Aorta (tissue), 5 donors: Measurements from ENCODE around the gene ARHGAP15. TPM values are rescaled to one million over a fixed set of nuclear protein-coding genes. Genes with fewer than 3 reads are reported as not detected.

ENCODE experiments used
- ATAC-seq: fragments of 200-7000 bp; cut with Tn5 transposase; one replicate; pipeline ENCODE4 v1.9.1; 2022; ENCODE audit warnings: moderate library complexity; ENCODE audit not compliant: low FRiP score
- DNase-seq, 2 donors: peaks; one replicate each; pipeline ENCODE4 v3.0.0-alpha.2; 2020
- H3K27ac ChIP-seq, 2 donors: one replicate each; pipeline ENCODE4 v1.5.1; 2013; ENCODE audit warnings: low read length in 2 of 2, mild to moderate bottlenecking in 2 of 2, moderate library complexity in 2 of 2, control low read depth in 1 of 2, inconsistent platforms in 1 of 2, low read depth in 1 of 2
- H3K27me3 ChIP-seq, 2 donors: one replicate each; pipeline ENCODE4 v1.6.1; 2013; ENCODE audit warnings: control low read depth in 1 of 2, low read length in 1 of 2, mild to moderate bottlenecking in 1 of 2, moderate library complexity in 1 of 2; ENCODE audit not compliant: insufficient read depth in 2 of 2, control insufficient read depth in 1 of 2
- H3K36me3 ChIP-seq, 2 donors: one replicate each; pipeline ENCODE4 v1.6.1; 2013; ENCODE audit warnings: control low read depth in 1 of 2, low read length in 1 of 2, mild to moderate bottlenecking in 1 of 2; ENCODE audit not compliant: insufficient read depth in 2 of 2, control insufficient read depth in 1 of 2
- H3K4me1 ChIP-seq, 2 donors: one replicate each; pipeline ENCODE4 v1.6.1; 2013; ENCODE audit warnings: low read length in 2 of 2, control low read depth in 1 of 2, mild to moderate bottlenecking in 1 of 2, moderate library complexity in 1 of 2; ENCODE audit not compliant: insufficient read depth in 2 of 2, control insufficient read depth in 1 of 2
- H3K4me3 ChIP-seq, 2 donors: one replicate each; pipeline ENCODE4 v1.5.1; 2013; ENCODE audit warnings: low read length in 2 of 2, control low read depth in 1 of 2, mild to moderate bottlenecking in 1 of 2
- H3K9me3 ChIP-seq: one replicate; pipeline ENCODE4 v1.6.1; 2013; ENCODE audit warnings: mild to moderate bottlenecking, low read length; ENCODE audit not compliant: control insufficient read depth
- WGBS, 2 donors: extraction: QIAGEN DNeasy Blood & Tissue Kit; methylation state at CpG; one replicate each; pipeline ENCODE4 v1.1.7; 2013; 5-methylcytosine and 5-hydroxymethylcytosine counted together
- intact Hi-C, 2 donors: fragments of 100-400 bp; cut with DNase I; formaldehyde crosslinking; loops; one replicate each; pipeline versions ENCODE4 v1.14.2 to v1.15.0; 2022
- polyA plus RNA-seq, 2 donors: library from polyadenylated mRNA; stranded (reverse); fragments of 200-250 nt; gene quantifications; one replicate each; pipeline ENCODE4 v1.2.3, GENCODE V29; 2013
- total RNA-seq, 2 donors: library from RNA; stranded (reverse); fragmentation: NEBNext Ultra II Directional; extraction: Animal tissue kit (Norgen Biotek cat#: 25700); gene quantifications; one replicate each; pipeline ENCODE4 v1.2.1, GENCODE V29; 2021
- donor health status: healthy with polysubstance abuse.
- donor health status: Bipolar disorder and iron deficiency.
- donor health status: DM: no; HTN: no; CAD: no.
- donor health status: DM: no; HTN: no; CAD: no.
- donor health status: DM: yes; HTN: yes; CAD: no.

The ARHGAP15 gene
- total and polyA plus RNA-seq, 4 donors = 9.8 to 26.2 (median 12.8) TPM

- Histone ChIP-seq H3K4me1 (no peaks in the 10 kb centered on the region), H3K27ac (no peak overlapping the region), H3K4me3 (no peak overlapping the region), H3K36me3 (no peaks in the 10 kb centered on the region), H3K27me3 (no peaks in the 10 kb centered on the region), H3K9me3 (no peaks in the 10 kb centered on the region)
- intact Hi-C loops = no loop called here
- ATAC-seq = peak; percentile 48
- no peak for DNase-seq
- 81 to 92% methylated on average over 2 of the region's 2 CpGs for WGBS, 2 donors
Measured at GRCh38 chr2:143503280-143503679, 374.1 kb downstream of the ARHGAP15 start.

- no peaks in the 10 kb centered on the region for H3K27me3 ChIP-seq
- DNase-seq = no peak
- peak; percentile 59 for ATAC-seq
- intact Hi-C loops = no loop called here
- no peaks in the 10 kb centered on the region for H3K4me1 ChIP-seq
- H3K9me3 ChIP-seq = no peaks in the 10 kb centered on the region
- H3K36me3 ChIP-seq = no peaks in the 10 kb centered on the region
- no peak overlapping the region for H3K4me3 ChIP-seq
- WGBS, 2 donors = 95 to 97% methylated on average over 2 of the region's 2 CpGs
- no peak overlapping the region for H3K27ac ChIP-seq
Measured at GRCh38 chr2:143504397-143504796, 375.2 kb downstream of the ARHGAP15 start.

GRCh38 chr2:143505542-143505941, 376.3 kb downstream of the ARHGAP15 start:
- H3K27me3 ChIP-seq = no peaks in the 10 kb centered on the region
- H3K4me1 ChIP-seq = no peaks in the 10 kb centered on the region
- no peak overlapping the region for H3K27ac ChIP-seq
- 89% methylated on average over 1 of the region's 1 CpG for WGBS, 2 donors
- no peak overlapping the region for H3K4me3 ChIP-seq
- H3K36me3 ChIP-seq = no peaks in the 10 kb centered on the region
- intact Hi-C loops = no loop called here
- no peak for ATAC-seq
- H3K9me3 ChIP-seq = no peaks in the 10 kb centered on the region
- no peak for DNase-seq

GRCh38 chr2:143513081-143513480, 383.9 kb downstream of the ARHGAP15 start:
- Histone ChIP-seq H3K36me3 (no peaks in the 10 kb centered on the region), H3K9me3 (no peaks in the 10 kb centered on the region), H3K27ac (no peak overlapping the region), H3K4me1 (no peaks in the 10 kb centered on the region), H3K27me3 (no peaks in the 10 kb centered on the region), H3K4me3 (no peak overlapping the region)
- 0 to 4% methylated on average over 2 of the region's 2 CpGs for WGBS, 2 donors
- intact Hi-C loops = loop anchor here (10.0 kb wide), 2 partner anchors 192 to 1012 kb away; partner anchors contain the start of gene ZEB2 (in 1 of the 2)
- DNase-seq (peak in 1 of 2 donors; percentile 47), ATAC-seq (peak; percentile 85)

- DNase-seq (no peak), ATAC-seq (no peak)
- Histone ChIP-seq H3K9me3 (no peaks in the 10 kb centered on the region), H3K4me3 (no peak overlapping the region), H3K27me3 (no peaks in the 10 kb centered on the region), H3K36me3 (no peaks in the 10 kb centered on the region), H3K27ac (no peak overlapping the region), H3K4me1 (no peaks in the 10 kb centered on the region)
- intact Hi-C loops = loop anchor here (10.0 kb wide), 2 partner anchors 190 to 1010 kb away; partner anchors contain the start of gene ZEB2 (in 1 of the 2)
- WGBS, 2 donors = 0 to 15% methylated on average over 1 of the region's 1 CpG
Measured at GRCh38 chr2:143514413-143514812, 385.2 kb downstream of the ARHGAP15 start.

- no peaks in the 10 kb centered on the region for H3K4me1 ChIP-seq
- intact Hi-C loops = loop anchor here (10.0 kb wide), 2 partner anchors 189 to 1009 kb away; partner anchors contain the start of gene ZEB2 (in 1 of the 2)
- H3K27ac ChIP-seq = no peak overlapping the region
- ATAC-seq (no peak), DNase-seq (no peak)
- H3K27me3 ChIP-seq = no peaks in the 10 kb centered on the region
- no peaks in the 10 kb centered on the region for H3K9me3 ChIP-seq
- no peaks in the 10 kb centered on the region for H3K36me3 ChIP-seq
- H3K4me3 ChIP-seq = no peak overlapping the region
Measured at GRCh38 chr2:143515318-143515717, 386.1 kb downstream of the ARHGAP15 start.

DNA sequence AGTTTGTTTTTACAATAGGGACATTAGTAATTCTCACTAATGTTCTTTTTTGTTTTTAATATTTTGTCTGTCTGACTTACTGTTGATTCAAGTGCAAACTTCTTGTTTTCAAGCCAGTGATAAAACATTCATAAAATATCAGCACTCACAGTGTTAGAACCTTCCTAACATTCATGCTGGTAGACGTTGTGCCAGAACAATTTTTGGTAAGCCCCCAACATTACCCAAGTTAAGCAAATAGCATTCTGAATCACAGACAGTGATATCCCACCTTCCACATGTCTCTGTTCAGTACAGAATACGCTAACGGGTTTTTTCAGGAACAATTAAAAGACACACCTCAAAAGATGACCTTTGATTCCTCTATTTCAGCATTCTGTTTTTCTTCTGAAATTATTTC, 390.3 kb downstream of the ARHGAP15 start:
- no peak overlapping the region for H3K27ac ChIP-seq
- no peaks in the 10 kb centered on the region for H3K4me1 ChIP-seq
- ATAC-seq = no peak
- no peaks in the 10 kb centered on the region for H3K36me3 ChIP-seq
- WGBS, 2 donors = 38 to 42% methylated on average over 3 of the region's 3 CpGs
- DNase-seq = no peak
- no peaks in the 10 kb centered on the region for H3K9me3 ChIP-seq
- H3K4me3 ChIP-seq = no peak overlapping the region
- no peaks in the 10 kb centered on the region for H3K27me3 ChIP-seq
- intact Hi-C loops = loop anchor here (10.0 kb wide), 2 partner anchors 185 to 1005 kb away; partner anchors contain the start of gene ZEB2 (in 1 of the 2)

DNA sequence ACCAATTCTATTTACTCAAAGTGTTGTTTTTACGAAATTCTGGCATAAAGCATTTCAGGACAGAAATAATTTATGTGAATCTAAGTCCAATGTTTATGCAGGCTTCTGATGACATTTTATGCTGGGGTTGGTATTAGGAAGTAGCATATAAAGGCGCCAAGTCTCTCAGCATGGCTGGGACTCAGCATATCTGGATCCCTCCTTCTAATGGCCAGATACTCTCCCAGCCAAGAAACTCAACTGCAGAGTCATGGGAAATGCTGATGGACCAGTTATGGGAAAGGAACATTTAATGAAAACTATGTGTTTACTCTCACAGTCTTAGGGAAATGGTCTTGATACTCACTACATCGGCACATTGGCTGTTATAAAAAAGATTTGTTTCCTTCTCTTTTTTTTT, 392.2 kb downstream of the ARHGAP15 start:
- no peaks in the 10 kb centered on the region for H3K9me3 ChIP-seq
- H3K27ac ChIP-seq = no peak overlapping the region
- H3K4me3 ChIP-seq = no peak overlapping the region
- DNase-seq (no peak), ATAC-seq (peak; percentile 79)
- WGBS, 2 donors = 4 to 11% methylated on average over 3 of the region's 3 CpGs
- no peaks in the 10 kb centered on the region for H3K4me1 ChIP-seq
- no peaks in the 10 kb centered on the region for H3K36me3 ChIP-seq
- intact Hi-C loops = loop anchor here in 1 of 2 donors (5.0 kb wide), 1 partner anchor 181 kb away; no protein-coding TSS in a partner anchor
- H3K27me3 ChIP-seq = no peaks in the 10 kb centered on the region

DNA sequence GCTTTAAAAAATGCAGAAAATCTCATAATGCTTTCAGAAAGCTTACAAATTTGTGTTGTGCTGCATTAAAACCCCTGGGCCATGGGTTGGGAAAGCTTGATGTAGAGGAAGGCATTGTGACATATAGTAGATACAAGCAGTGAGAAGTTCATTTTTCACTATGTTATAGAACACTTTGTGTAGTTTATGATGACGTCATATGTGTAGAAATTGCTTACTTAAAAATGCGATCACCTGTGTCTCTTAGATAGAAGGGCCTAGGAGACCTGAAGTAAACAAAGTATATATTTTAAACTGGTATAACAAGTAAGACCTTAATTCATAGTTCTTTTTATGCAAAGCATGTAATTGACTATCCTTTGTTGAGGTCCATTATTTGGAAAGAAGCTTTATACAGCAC, 393.5 kb downstream of the ARHGAP15 start:
- intact Hi-C loops = loop anchor here in 1 of 2 donors (5.0 kb wide), 1 partner anchor 180 kb away; no protein-coding TSS in a partner anchor
- DNase-seq (no peak), ATAC-seq (no peak)
- Histone ChIP-seq H3K27ac (no peak overlapping the region), H3K4me3 (no peak overlapping the region), H3K27me3 (no peaks in the 10 kb centered on the region), H3K9me3 (no peaks in the 10 kb centered on the region), H3K4me1 (no peaks in the 10 kb centered on the region), H3K36me3 (no peaks in the 10 kb centered on the region)
- WGBS, 2 donors = 92 to 94% methylated on average over 2 of the region's 2 CpGs
